K562 (cell line): Measurements from ENCODE around the gene ITGAL. TPM values are rescaled to one million over a fixed set of nuclear protein-coding genes. Genes with fewer than 3 reads are reported as not detected.

Experiments
- ATF1 ChIP-seq, 2 experiments: fragments of 450-650 bp in 1 of 2; IDR thresholded peaks; 2 replicates each; pipeline ENCODE4 v1.6.1; 2016; ENCODE audit warnings: missing compliant biosample characterization in 1 of 2, missing genetic modification characterization in 1 of 2
- COPS2 ChIP-seq: fragments of 450-650 bp; conservative IDR thresholded peaks from 2 replicates; pipeline ENCODE4 v1.6.1; 2016; ENCODE audit warnings: mild to moderate bottlenecking, moderate library complexity
- DMBX1 ChIP-seq: fragments of 250-450 bp; sonication (Bioruptor Pico); IDR thresholded peaks from 2 replicates; pipeline ENCODE4 v1.8.0; 2022; ENCODE audit warnings: inconsistent platforms, mild to moderate bottlenecking, moderate library complexity, borderline replicate concordance
- DNMT1 ChIP-seq: fragments of 450-650 bp; IDR thresholded peaks from 2 replicates; pipeline ENCODE4 v1.6.1; 2016; ENCODE audit warnings: antibody characterized with exemption, mild to moderate bottlenecking
- ESRRB ChIP-seq: fragments of 250-450 bp; sonication (Bioruptor Pico); IDR thresholded peaks from 2 replicates; pipeline ENCODE4 v1.5.0; 2020; ENCODE audit warnings: mild to moderate bottlenecking, moderate library complexity, borderline replicate concordance
- EZH2 ChIP-seq: IDR thresholded peaks from 2 replicates; pipeline ENCODE4 v1.6.1; 2012; ENCODE audit warnings: low read depth, mild to moderate bottlenecking, inconsistent platforms, low read length, borderline replicate concordance
- HSF4 ChIP-seq: fragments of 250-450 bp; sonication (Bioruptor Pico); IDR thresholded peaks from 2 replicates; pipeline ENCODE4 v2.1.2; 2022; ENCODE audit warnings: mild to moderate bottlenecking, moderate library complexity, borderline replicate concordance
- ILK ChIP-seq: fragments of 450-650 bp; IDR thresholded peaks from 2 replicates; pipeline ENCODE4 v1.6.1; 2016; ENCODE audit warnings: missing genetic modification characterization, low read depth, mild to moderate bottlenecking, missing compliant biosample characterization, moderate library complexity, borderline replicate concordance
- KDM4B ChIP-seq, 2 experiments: fragments of 450-650 bp in 1 of 2; sonication (generic) in 1 of 2; IDR thresholded peaks; 2 replicates each; pipeline ENCODE4 v1.6.1; 2016 to 2017; ENCODE audit warnings: borderline replicate concordance in 2 of 2, antibody characterized with exemption in 1 of 2, low read depth in 1 of 2, mild to moderate bottlenecking in 1 of 2
- MAFG ChIP-seq: fragments of 450-650 bp; conservative IDR thresholded peaks from 2 replicates; pipeline ENCODE4 v1.6.1; 2016; ENCODE audit warnings: missing genetic modification characterization, missing compliant biosample characterization
- MAZ ChIP-seq, 2 experiments: fragments of 450-650 bp in 1 of 2; sonication (generic) in 1 of 2; formaldehyde crosslinking; IDR thresholded peaks in 1 of 2; conservative IDR thresholded peaks in 1 of 2; 2 replicates each; pipeline versions ENCODE4 v1.4.0 to v1.5.0; 2020; ENCODE audit warnings: mild to moderate bottlenecking in 1 of 2, missing genetic modification reagents in 1 of 2
- MED1 ChIP-seq: sonication (generic); formaldehyde crosslinking; IDR thresholded peaks from 2 replicates; pipeline ENCODE4 v1.8.1; 2023; ENCODE audit warnings: missing genetic modification reagents, borderline replicate concordance
- MEIS2 ChIP-seq: fragments of 450-650 bp; IDR thresholded peaks from 2 replicates; pipeline ENCODE4 v1.6.1; 2014; ENCODE audit warnings: mild to moderate bottlenecking; ENCODE audit not compliant: partially characterized antibody
- MXI1 ChIP-seq: IDR thresholded peaks from 2 replicates; pipeline ENCODE4 v1.6.1; 2011; ENCODE audit warnings: low read depth, mild to moderate bottlenecking, improper control_type of control experiment, low read length
- NELFE ChIP-seq: IDR thresholded peaks from 2 replicates; pipeline ENCODE4 v1.6.1; 2011; ENCODE audit warnings: mild to moderate bottlenecking; ENCODE audit not compliant: insufficient read depth, insufficient read length
- NFIC ChIP-seq: fragments of 450-650 bp; IDR thresholded peaks from 2 replicates; pipeline ENCODE4 v1.6.1; 2017; ENCODE audit warnings: mild to moderate bottlenecking, inconsistent platforms
- PTBP1 ChIP-seq: fragments of 200-400 bp; formaldehyde crosslinking; IDR thresholded peaks from 2 replicates; pipeline ENCODE4 v1.6.1; 2017; ENCODE audit warnings: low read depth, low read length
- RBM25 ChIP-seq: fragments of 200-400 bp; formaldehyde crosslinking; IDR thresholded peaks from 2 replicates; pipeline ENCODE4 v1.6.1; 2018; ENCODE audit warnings: low read length, low read depth, moderate library complexity; ENCODE audit not compliant: severe bottlenecking
- RFX7 ChIP-seq: fragments of 250-450 bp; sonication (Bioruptor Pico); IDR thresholded peaks from 2 replicates; pipeline ENCODE4 v1.5.1; 2021; ENCODE audit warnings: mild to moderate bottlenecking
- XRCC4 ChIP-seq: IDR thresholded peaks from one replicate; pipeline ENCODE4 v1.6.1; 2011; ENCODE audit not compliant: insufficient read depth, insufficient read length; ENCODE audit errors: extremely low read depth
- ZBTB8A ChIP-seq: fragments of 450-650 bp; IDR thresholded peaks from 2 replicates; pipeline ENCODE4 v1.6.1; 2018; ENCODE audit warnings: mild to moderate bottlenecking, moderate library complexity; ENCODE audit not compliant: partially characterized antibody
- ZNF143 ChIP-seq: sonication (generic); formaldehyde crosslinking; IDR thresholded peaks from 2 replicates; pipeline ENCODE4 v1.9.0; 2022; ENCODE audit warnings: mild to moderate bottlenecking, missing genetic modification reagents
- ZNF253 ChIP-seq: fragments of 250-450 bp; sonication (Bioruptor Pico); conservative IDR thresholded peaks from 2 replicates; pipeline ENCODE4 v1.6.1; 2021; ENCODE audit warnings: mild to moderate bottlenecking
- ZNF444 ChIP-seq: fragments of 250-450 bp; sonication (Bioruptor Pico); IDR thresholded peaks from 2 replicates; pipeline ENCODE4 v1.4.0; 2020; ENCODE audit warnings: mild to moderate bottlenecking, moderate library complexity
- polyA plus RNA-seq, 8 experiments: library from polyadenylated mRNA; depleted of rRNA in 4 of 8; stranded (reverse) in 5 of 8; unstranded in 3 of 8; fragments of >200 nt; fragmentation: Nextera tagmentation in 2 of 8; fragmentation: Illumina TruSeq in 1 of 8; extraction: Ambion mirVana in 2 of 8; extraction: Trizol in 1 of 8; gene quantifications; 2 replicates each; pipeline versions ENCODE4 v1.2.1 to v1.2.3, GENCODE V29; 2011 to 2014; ENCODE audit warnings: inconsistent platforms in 1 of 8, missing spikeins in 1 of 8
- total RNA-seq, 7 experiments: library from RNA; depleted of rRNA in 6 of 7; stranded (reverse); fragments of >200 nt in 6 of 7; fragmentation: Illumina TruSeq in 2 of 7; extraction: Trizol in 2 of 7; gene quantifications; 2 replicates each; pipeline versions ENCODE4 v1.2.1 to v1.2.3, GENCODE V29; 2011 to 2021; ENCODE audit warnings: low replicate concordance in 1 of 7
- TF ChIP-seq, protein P1 (sequence below), 2 experiments: fragments of 450-650 bp; conservative IDR thresholded peaks; 2 replicates each; pipeline ENCODE4 v1.6.1; 2017; ENCODE audit warnings: mild to moderate bottlenecking in 2 of 2, moderate library complexity in 2 of 2
- TF ChIP-seq, protein P2 (sequence below): fragments of 250-450 bp; sonication (Bioruptor Pico); IDR thresholded peaks from 2 replicates; pipeline ENCODE4 v1.5.0; 2021; ENCODE audit warnings: mild to moderate bottlenecking, borderline replicate concordance

The ITGAL gene
- total and polyA plus RNA-seq, 9 of the 15 experiments (the other 6 are each of a cell fraction or from before 2014, with no cell fraction given), result 0.01 to 0.53 TPM; not detected in 7

DNA sequence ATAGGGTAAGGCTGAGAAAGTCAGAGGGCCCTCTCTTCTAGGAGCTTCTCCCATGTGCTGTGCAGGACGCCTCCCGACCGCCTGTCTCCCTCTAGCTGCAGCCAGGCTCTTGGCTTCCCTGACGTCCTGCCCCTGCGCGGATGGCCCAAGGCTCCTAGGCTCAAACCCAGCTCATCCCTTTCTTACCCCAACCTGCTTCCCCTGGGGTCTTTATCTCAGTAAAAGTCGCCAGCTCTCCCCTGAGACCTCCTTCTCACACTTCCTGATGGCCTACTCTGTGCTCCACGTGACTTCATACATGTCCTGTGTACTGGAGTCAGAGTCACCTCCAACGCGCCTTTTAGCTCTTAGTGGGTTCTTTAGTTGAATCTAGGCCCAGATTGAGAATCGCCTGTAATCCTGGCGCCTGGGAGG is 63.2 kb downstream of the ITGAL start (continued):
- TF ChIP-seq ZNF253 (CRISPR knock-in tag), result no peak
- no peak for TF ChIP-seq ESRRB (CRISPR knock-in tag)
- TF ChIP-seq DMBX1 (CRISPR knock-in tag), result 0 out of 2 replicates have a peak, but pooled peaks have one; percentile 19
- no peak for TF ChIP-seq NFIC
- no peak for TF ChIP-seq PTBP1
- no peak for TF ChIP-seq RBM25
- TF ChIP-seq ATF1 (CRISPR knock-in tag; IDR thresholded peaks at IDR 0.05), result no peak
- peak; percentile 45 for TF ChIP-seq ATF1 (tag; IDR thresholded peaks at IDR 0.05)
- TF ChIP-seq ZNF143, result no peak
- TF ChIP-seq, protein P1, sequence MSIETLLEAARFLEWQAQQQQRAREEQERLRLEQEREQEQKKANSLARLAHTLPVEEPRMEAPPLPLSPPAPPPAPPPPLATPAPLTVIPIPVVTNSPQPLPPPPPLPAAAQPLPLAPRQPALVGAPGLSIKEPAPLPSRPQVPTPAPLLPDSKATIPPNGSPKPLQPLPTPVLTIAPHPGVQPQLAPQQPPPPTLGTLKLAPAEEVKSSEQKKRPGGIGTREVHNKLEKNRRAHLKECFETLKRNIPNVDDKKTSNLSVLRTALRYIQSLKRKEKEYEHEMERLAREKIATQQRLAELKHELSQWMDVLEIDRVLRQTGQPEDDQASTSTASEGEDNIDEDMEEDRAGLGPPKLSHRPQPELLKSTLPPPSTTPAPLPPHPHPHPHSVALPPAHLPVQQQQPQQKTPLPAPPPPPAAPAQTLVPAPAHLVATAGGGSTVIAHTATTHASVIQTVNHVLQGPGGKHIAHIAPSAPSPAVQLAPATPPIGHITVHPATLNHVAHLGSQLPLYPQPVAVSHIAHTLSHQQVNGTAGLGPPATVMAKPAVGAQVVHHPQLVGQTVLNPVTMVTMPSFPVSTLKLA (conservative IDR thresholded peaks at IDR 0.05), result peak; percentile 72 to 79; a peak in 3 of 4 replicates
- no peak for TF ChIP-seq DNMT1
- 0 out of 2 replicates have a peak, but pooled peaks have one; percentile 30 for TF ChIP-seq MXI1
- TF ChIP-seq COPS2, result no peak
- no peak for TF ChIP-seq MED1 (CRISPR knock-in tag)
- TF ChIP-seq ZNF444 (CRISPR knock-in tag), result no peak
- no peak for TF ChIP-seq MEIS2
- no peak for TF ChIP-seq NELFE
- no peak for TF ChIP-seq XRCC4
- TF ChIP-seq KDM4B (IDR thresholded peaks at IDR 0.05; ENCODE audit: borderline replicate concordance in 2 of 2, low read depth in 1 of 2), result no peak
- TF ChIP-seq MAFG, result no peak
- TF ChIP-seq ZBTB8A, result no peak
- TF ChIP-seq ILK (tag), result no peak
- no peak for TF ChIP-seq EZH2
- TF ChIP-seq RFX7 (CRISPR knock-in tag), result no peak
- TF ChIP-seq MAZ (CRISPR knock-in tag; conservative IDR thresholded peaks at IDR 0.05 in 1 of 2, IDR thresholded peaks at IDR 0.05 in 1 of 2), result peak; percentile 41 to 71; a peak in 3 of 4 replicates
- TF ChIP-seq, protein P2, sequence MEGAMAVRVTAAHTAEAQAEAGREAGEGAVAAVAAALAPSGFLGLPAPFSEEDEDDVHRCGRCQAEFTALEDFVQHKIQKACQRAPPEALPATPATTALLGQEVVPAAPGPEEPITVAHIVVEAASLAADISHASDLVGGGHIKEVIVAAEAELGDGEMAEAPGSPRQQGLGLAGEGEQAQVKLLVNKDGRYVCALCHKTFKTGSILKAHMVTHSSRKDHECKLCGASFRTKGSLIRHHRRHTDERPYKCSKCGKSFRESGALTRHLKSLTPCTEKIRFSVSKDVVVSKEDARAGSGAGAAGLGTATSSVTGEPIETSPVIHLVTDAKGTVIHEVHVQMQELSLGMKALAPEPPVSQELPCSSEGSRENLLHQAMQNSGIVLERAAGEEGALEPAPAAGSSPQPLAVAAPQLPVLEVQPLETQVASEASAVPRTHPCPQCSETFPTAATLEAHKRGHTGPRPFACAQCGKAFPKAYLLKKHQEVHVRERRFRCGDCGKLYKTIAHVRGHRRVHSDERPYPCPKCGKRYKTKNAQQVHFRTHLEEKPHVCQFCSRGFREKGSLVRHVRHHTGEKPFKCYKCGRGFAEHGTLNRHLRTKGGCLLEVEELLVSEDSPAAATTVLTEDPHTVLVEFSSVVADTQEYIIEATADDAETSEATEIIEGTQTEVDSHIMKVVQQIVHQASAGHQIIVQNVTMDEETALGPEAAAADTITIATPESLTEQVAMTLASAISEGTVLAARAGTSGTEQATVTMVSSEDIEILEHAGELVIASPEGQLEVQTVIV (CRISPR knock-in tag), result no peak
- TF ChIP-seq HSF4 (CRISPR knock-in tag), result no peak
